NOMO-1 treated with DMSO at 0.1 percent for 48 hours (cell line): ENCODE measurements around the gene FDXR.
A peak's percentile ranks its signal among the peaks of the same experiment; 100 is the strongest.
"Not testable (repeated sequence)": the region's sequence is repeated elsewhere in the genome, so short reads cannot be mapped to it uniquely, and the experiment has no call there.

Source experiments
- DNase-seq: peaks from one replicate; lab custom pipeline; 2025; ENCODE audit not compliant: unreplicated experiment; lab: John Stamatoyannopoulos, UW

The FDXR gene

GRCh38 chr17:74873037-74873873 is 461 bp upstream of the FDXR start:
- DNase-seq, result peak; percentile 99

GRCh38 chr17:74871356-74872076 is 1.3 kb downstream of the FDXR start:
- no peak for DNase-seq

GRCh38 chr17:74870512-74870911 is 2.3 kb downstream of the FDXR start:
- DNase-seq, result no peak

- DNase-seq, result not testable (repeated sequence)
These were observed 2.8 kb downstream of the FDXR start for GRCh38 chr17:74870028-74870427.

- no peak for DNase-seq
These were observed 3.9 kb downstream of the FDXR start for GRCh38 chr17:74868908-74869255.

- DNase-seq, result no peak
These were observed 4.4 kb downstream of the FDXR start for GRCh38 chr17:74868251-74868907.

DNA sequence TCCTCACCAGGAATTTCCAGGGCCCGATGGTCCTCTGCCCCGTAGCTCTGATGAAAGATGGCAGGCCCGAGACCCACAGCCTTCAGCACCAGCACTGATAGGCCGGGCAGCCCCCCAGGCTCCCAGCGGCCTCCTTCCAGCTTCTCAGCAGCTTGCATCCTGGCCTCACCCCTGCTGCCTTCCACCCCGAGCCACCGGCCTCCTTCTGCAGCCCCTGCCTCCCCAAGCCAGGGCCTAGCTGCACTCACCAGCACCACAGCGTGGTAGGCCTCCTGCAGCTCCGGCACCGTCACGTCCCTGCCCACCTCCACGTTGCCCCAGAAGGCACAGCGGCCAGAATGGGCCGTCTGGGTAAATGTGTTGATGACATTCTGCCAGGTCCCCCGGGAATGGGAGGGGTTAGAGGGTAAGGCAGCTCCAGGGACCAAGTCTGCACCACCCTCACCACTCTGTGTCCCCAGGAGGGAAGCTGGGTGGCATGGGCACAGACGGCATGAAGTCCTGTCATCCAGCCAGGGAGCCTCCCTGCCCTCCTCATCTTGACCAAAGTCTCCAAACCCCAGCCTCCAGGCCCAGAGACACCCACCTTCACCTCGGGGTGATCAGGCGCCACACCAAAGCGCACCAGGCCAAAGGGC is 6.5 kb downstream of the FDXR start:
- DNase-seq, result no peak

- no peak for DNase-seq
These were observed 7.1 kb downstream of the FDXR start for GRCh38 chr17:74865504-74866197.

DNA sequence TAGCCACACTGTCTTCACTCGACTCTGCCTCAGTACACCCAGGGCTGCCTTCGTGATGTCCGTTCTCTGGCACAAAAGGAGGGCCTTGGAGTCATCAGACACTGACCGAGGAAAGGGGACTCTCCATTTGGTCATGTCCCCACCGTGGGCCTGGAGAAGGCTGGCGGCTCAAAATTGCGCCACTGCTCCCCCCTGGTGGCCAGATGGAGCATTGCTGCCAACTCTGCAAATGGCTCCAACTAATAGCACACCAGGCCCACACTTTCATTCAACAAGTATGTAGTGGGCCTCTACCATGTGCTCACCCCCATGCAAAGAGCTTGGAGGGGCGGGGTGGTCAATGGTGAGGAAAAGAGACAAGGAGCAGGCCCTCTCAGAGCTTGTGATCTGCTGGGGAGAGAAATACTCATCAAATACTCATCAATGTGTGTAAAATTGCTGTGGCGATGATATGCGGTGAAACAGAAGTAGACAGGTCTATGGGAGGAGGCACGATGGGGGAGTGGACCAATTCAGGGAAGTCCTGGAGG is 7.9 kb downstream of the FDXR start:
- DNase-seq, result peak; percentile 34

GRCh38 chr17:74864297-74864865 is 8.4 kb downstream of the FDXR start:
- DNase-seq, result no peak

GRCh38 chr17:74863420-74864296 is 9.1 kb downstream of the FDXR start:
- no peak for DNase-seq

- no peak for DNase-seq
These were observed 9.9 kb downstream of the FDXR start for GRCh38 chr17:74862919-74863318.

- peak; percentile 41 for DNase-seq
These were observed 10.5 kb downstream of the FDXR start for GRCh38 chr17:74862108-74862901.

GRCh38 chr17:74861662-74862107 is 11.1 kb downstream of the FDXR start:
- no peak for DNase-seq

DNA sequence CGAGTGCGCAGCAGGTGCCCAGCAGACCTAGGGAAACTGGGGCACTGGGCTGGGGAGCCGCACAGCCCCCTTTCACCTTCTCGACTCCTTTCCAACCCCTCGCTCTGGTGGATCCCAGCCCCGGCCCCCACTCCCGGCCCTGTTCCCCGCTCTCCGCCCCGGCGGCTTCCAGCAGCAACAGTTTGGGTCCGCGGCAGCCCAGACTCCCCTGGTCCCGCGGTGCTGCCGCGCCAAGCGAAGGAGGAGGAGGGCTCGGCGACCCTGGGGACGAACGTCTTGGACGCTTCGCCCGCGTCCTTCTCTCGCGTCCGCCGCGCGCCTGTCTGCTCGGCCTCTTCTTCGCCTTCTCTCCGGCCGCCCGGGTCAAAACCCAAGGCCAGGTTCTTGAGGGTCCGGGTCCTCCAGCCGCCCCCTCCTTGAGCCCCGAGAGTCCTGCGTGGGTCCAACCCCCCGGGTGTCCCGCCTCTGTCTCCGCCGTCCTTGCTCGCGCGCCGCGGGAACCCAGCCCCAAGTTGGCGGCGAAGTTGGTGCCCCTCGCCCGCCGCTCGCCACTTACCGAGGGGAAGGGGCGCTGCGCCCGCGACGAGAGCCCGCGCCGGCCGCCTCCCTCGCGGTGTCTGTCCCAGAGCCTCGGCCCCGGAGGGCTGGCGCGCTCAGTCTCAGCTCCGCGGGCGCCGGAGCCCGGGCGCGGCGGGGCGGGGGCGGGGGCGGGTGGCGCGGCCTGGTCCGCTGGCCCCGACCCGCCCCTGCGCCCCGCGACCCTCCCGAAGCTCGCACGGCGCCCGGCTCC is 11.7 kb downstream of the FDXR start:
- no peak for DNase-seq

DNA sequence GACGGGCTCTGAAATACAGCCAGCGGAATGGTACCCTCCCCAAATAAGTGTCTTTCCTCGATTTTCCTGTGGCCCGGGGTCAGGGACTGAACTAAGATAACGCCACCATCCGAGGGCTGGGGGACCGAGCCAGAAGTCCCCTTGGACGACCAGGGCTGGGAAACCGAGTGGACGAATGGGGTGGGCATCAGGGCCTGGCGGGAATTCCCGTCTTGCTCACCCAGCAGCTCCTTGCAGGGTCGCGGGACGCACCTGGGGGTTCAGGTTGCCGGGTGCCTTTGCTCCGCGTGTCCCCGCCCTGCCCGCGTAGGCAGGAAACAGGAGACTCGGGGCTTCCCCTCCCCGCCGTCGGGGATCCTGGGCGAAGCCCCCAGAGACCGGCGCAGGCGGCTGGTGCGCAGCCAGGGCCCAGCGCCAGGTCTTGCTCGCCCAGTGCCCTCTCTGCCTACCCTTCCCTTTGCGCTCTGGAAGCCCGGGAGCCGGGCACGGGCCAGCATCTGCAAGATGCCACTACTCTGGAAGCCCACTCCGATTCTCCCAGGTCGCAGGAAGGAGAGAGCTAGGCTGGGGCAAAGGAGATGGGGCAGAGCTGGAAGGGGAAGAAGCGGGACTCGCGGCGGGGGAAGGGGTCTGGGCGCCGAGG is 12.4 kb downstream of the FDXR start:
- DNase-seq, result no peak
